ENCODE data around the gene RAB20. TPM values are rescaled to one million over a fixed set of nuclear protein-coding genes. Genes with fewer than 3 reads are reported as not detected.

The RAB20 gene
- polyA plus RNA-seq, 1 donor from 2014 or later: not detected

DNA sequence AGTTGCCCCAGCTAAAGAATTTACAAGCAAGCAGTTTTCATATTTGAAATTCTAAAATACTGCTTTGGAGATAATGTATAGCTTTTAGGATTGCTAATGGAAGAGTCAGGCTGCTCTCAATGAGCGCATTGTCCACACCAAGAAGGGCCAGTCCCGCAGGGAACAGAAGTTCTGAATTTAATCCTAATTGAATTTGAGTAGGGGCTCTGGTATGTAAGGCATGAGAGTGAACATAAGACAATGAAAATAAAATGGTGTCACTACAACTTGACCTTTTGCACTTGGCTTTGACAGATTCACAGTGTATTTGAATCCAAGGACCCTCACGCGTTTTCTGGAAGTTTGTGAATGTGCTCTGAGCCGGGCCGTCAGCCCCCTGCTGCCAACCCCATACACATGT is 32.6 kb downstream of the RAB20 start:
- Histone ChIP-seq H3K9me3 (ENCODE audit: low read length) (no peaks in the 10 kb centered on the region), H4K20me1 (ENCODE audit: insufficient read depth) (no peaks in the 10 kb centered on the region), H3K36me3 (ENCODE audit: insufficient read depth, low read length) (no peaks in the 10 kb centered on the region), H3K27me3 (ENCODE audit: insufficient read depth, low read depth, low read length) (no peaks in the 10 kb centered on the region), H2AFZ (ENCODE audit: low read depth, low read length) (no peak overlapping the region), H3K4me3 (ENCODE audit: low read length) (no peak overlapping the region), H3K4me2 (ENCODE audit: low read length) (no peak overlapping the region), H3F3A (ENCODE audit: insufficient read depth, low read length, poor library complexity, severe bottlenecking) (no peaks in the 10 kb centered on the region), H3K9ac (ENCODE audit: low read length) (no peak overlapping the region), H3K79me2 (replicated peaks; ENCODE audit: insufficient read depth, low read length) (no peaks in the 10 kb centered on the region), H3K9me2 (ENCODE audit: insufficient read depth, low read length) (no peaks in the 10 kb centered on the region), H3K27ac (ENCODE audit: low read length) (no peak overlapping the region)
- TF ChIP-seq EZH2 (IDR thresholded peaks at IDR 0.05; ENCODE audit: borderline replicate concordance, insufficient read depth, low read length, poor library complexity, severe bottlenecking): no peak
- TF ChIP-seq EP300 (conservative IDR thresholded peaks at IDR 0.05; ENCODE audit: poor library complexity, severe bottlenecking): no peak
- TF ChIP-seq, protein P1, sequence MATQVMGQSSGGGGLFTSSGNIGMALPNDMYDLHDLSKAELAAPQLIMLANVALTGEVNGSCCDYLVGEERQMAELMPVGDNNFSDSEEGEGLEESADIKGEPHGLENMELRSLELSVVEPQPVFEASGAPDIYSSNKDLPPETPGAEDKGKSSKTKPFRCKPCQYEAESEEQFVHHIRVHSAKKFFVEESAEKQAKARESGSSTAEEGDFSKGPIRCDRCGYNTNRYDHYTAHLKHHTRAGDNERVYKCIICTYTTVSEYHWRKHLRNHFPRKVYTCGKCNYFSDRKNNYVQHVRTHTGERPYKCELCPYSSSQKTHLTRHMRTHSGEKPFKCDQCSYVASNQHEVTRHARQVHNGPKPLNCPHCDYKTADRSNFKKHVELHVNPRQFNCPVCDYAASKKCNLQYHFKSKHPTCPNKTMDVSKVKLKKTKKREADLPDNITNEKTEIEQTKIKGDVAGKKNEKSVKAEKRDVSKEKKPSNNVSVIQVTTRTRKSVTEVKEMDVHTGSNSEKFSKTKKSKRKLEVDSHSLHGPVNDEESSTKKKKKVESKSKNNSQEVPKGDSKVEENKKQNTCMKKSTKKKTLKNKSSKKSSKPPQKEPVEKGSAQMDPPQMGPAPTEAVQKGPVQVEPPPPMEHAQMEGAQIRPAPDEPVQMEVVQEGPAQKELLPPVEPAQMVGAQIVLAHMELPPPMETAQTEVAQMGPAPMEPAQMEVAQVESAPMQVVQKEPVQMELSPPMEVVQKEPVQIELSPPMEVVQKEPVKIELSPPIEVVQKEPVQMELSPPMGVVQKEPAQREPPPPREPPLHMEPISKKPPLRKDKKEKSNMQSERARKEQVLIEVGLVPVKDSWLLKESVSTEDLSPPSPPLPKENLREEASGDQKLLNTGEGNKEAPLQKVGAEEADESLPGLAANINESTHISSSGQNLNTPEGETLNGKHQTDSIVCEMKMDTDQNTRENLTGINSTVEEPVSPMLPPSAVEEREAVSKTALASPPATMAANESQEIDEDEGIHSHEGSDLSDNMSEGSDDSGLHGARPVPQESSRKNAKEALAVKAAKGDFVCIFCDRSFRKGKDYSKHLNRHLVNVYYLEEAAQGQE (IDR thresholded peaks at IDR 0.05; ENCODE audit: borderline replicate concordance): no peak
- TF ChIP-seq MXI1 (conservative IDR thresholded peaks at IDR 0.05; ENCODE audit: poor library complexity, severe bottlenecking): no peak
- TF ChIP-seq, protein P2, sequence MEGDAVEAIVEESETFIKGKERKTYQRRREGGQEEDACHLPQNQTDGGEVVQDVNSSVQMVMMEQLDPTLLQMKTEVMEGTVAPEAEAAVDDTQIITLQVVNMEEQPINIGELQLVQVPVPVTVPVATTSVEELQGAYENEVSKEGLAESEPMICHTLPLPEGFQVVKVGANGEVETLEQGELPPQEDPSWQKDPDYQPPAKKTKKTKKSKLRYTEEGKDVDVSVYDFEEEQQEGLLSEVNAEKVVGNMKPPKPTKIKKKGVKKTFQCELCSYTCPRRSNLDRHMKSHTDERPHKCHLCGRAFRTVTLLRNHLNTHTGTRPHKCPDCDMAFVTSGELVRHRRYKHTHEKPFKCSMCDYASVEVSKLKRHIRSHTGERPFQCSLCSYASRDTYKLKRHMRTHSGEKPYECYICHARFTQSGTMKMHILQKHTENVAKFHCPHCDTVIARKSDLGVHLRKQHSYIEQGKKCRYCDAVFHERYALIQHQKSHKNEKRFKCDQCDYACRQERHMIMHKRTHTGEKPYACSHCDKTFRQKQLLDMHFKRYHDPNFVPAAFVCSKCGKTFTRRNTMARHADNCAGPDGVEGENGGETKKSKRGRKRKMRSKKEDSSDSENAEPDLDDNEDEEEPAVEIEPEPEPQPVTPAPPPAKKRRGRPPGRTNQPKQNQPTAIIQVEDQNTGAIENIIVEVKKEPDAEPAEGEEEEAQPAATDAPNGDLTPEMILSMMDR (IDR thresholded peaks at IDR 0.05; ENCODE audit: poor library complexity, severe bottlenecking): no peak
- no peak for TF ChIP-seq SMC3 (conservative IDR thresholded peaks at IDR 0.05; ENCODE audit: poor library complexity)
- TF ChIP-seq POLR2AphosphoS5 (IDR thresholded peaks at IDR 0.05): no peak
- TF ChIP-seq RAD21 (conservative IDR thresholded peaks at IDR 0.05): no peak
- TF ChIP-seq TAF1 (IDR thresholded peaks at IDR 0.05; ENCODE audit: low read depth): no peak

DNA sequence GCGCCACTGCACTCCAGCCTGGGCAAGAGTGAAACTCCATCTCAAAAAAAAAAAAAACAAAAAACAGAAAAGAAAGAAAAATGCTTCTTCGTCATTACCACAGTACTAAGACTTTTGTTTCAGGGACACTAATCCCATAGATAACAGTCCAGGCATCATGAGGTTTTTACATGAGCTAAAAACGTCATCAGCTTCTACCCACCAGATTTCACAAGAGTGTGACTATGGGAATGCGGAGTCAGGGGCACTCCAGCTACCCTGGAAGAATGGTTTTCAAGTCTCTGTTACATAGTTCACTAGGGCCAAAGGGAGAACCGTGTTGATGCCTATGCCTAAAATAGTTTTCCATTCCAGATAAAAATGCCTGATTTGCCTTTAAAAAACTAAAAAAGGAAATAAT is 33.2 kb downstream of the RAB20 start:
- H3K27ac ChIP-seq (ENCODE audit: low read length): no peak overlapping the region
- H3F3A ChIP-seq (ENCODE audit: insufficient read depth, low read length, poor library complexity, severe bottlenecking): no peaks in the 10 kb centered on the region
- no peak for TF ChIP-seq MXI1 (conservative IDR thresholded peaks at IDR 0.05; ENCODE audit: poor library complexity, severe bottlenecking)
- TF ChIP-seq, protein P2 (IDR thresholded peaks at IDR 0.05; ENCODE audit: poor library complexity, severe bottlenecking): no peak
- TF ChIP-seq POLR2AphosphoS5 (IDR thresholded peaks at IDR 0.05): no peak
- no peak for TF ChIP-seq RAD21 (conservative IDR thresholded peaks at IDR 0.05)
- TF ChIP-seq TAF1 (IDR thresholded peaks at IDR 0.05; ENCODE audit: low read depth): no peak
- no peak for TF ChIP-seq EP300 (conservative IDR thresholded peaks at IDR 0.05; ENCODE audit: poor library complexity, severe bottlenecking)
- no peak for TF ChIP-seq SMC3 (conservative IDR thresholded peaks at IDR 0.05; ENCODE audit: poor library complexity)
- TF ChIP-seq, protein P1 (IDR thresholded peaks at IDR 0.05; ENCODE audit: borderline replicate concordance): no peak
- no peak for TF ChIP-seq EZH2 (IDR thresholded peaks at IDR 0.05; ENCODE audit: borderline replicate concordance, insufficient read depth, low read length, poor library complexity, severe bottlenecking)
- no peaks in the 10 kb centered on the region for H3K36me3 ChIP-seq (ENCODE audit: insufficient read depth, low read length)
- no peaks in the 10 kb centered on the region for H3K9me2 ChIP-seq (ENCODE audit: insufficient read depth, low read length)
- H3K27me3 ChIP-seq (ENCODE audit: insufficient read depth, low read depth, low read length): no peaks in the 10 kb centered on the region
- no peak overlapping the region for H3K4me2 ChIP-seq (ENCODE audit: low read length)
- H3K4me3 ChIP-seq (ENCODE audit: low read length): no peak overlapping the region
- no peaks in the 10 kb centered on the region for H4K20me1 ChIP-seq (ENCODE audit: insufficient read depth)
- H3K79me2 ChIP-seq (replicated peaks; ENCODE audit: insufficient read depth, low read length): no peaks in the 10 kb centered on the region
- no peak overlapping the region for H3K9ac ChIP-seq (ENCODE audit: low read length)
- no peaks in the 10 kb centered on the region for H3K9me3 ChIP-seq (ENCODE audit: low read length)
- no peak overlapping the region for H2AFZ ChIP-seq (ENCODE audit: low read depth, low read length)
